Measurements from ENCODE around the gene FRMD3.

FRMD3 gene

DNA sequence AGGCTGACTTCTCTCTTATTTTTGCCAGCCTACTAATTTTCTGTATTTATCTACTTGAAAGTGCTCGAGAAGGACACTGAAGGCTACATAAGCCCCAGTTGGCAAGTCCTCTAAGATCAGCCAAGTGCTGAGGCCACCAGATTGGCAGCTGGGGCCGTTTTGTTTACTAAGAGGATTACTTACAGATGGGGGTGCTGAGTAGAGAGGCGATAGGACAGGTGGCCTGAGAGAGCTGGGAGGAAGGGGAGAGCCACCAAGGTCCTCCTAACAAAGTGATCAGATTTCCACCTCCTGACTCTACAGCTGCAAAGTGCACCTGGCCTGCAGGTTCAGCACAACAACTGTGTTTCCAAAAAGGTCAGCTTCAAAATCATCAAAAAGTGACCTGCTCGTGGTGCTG is 32.9 kb downstream of the FRMD3 start:
- peaks cover 12% of the 10 kb centered on the region for H3K4me1 Mint-ChIP-seq
- H3K4me3 Mint-ChIP-seq = no peak overlapping the region
- DNase-seq (ENCODE audit: low spot score in 2 of 2) = no peak
- H3K27ac Mint-ChIP-seq = no peak overlapping the region
- H3K36me3 Mint-ChIP-seq = no peaks in the 10 kb centered on the region
- no peaks in the 10 kb centered on the region for H3K9me3 Mint-ChIP-seq
- no peak for ATAC-seq

DNA sequence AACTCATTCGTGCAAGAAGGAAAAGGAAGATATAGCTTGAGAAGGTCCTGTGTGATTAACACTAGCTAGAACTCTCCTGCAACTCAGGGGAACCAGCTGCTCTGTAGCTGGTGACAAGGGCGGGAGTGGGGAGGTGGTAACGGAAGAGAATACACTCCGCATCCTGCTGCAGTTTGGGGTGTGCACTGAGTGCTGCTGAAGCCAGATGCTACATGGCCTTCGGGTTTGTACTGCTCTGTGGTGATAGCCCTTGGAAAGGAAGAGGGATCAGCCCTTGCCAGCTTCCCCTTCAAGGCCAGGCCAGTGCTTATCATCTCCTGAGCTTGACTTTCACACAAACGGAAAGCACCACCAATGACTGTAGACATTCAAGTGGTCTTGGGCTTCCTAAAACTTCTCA is 34.3 kb downstream of the FRMD3 start:
- H3K4me1 Mint-ChIP-seq = peaks cover 12% of the 10 kb centered on the region
- H3K27ac Mint-ChIP-seq = no peak overlapping the region
- H3K4me3 Mint-ChIP-seq = no peak overlapping the region
- H3K36me3 Mint-ChIP-seq = no peaks in the 10 kb centered on the region
- no peak for DNase-seq (ENCODE audit: low spot score in 2 of 2)
- no peaks in the 10 kb centered on the region for H3K9me3 Mint-ChIP-seq
- ATAC-seq = peak; percentile 19

DNA sequence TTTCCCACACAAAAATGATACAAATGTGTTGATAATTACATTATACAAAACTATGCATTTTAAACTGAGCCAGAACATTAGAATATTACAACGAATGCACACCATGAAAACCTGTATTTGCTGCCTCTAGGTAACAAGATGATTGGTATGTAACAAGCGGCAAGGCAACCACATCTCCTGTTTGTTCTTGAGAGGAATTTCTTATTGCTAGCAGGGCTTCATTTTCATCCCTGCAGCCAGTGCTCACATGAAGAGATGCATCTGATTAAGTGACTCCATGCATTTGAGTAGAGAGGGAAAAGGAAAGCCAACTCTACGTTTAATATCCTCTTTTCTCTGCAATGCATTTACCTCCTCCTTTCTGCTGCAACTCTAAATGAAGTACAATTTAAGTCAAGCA is 36.6 kb downstream of the FRMD3 start:
- no peak overlapping the region for H3K4me3 Mint-ChIP-seq
- no peaks in the 10 kb centered on the region for H3K36me3 Mint-ChIP-seq
- DNase-seq (ENCODE audit: low spot score in 2 of 2) (no peak), ATAC-seq (no peak)
- H3K4me1 Mint-ChIP-seq = no peaks in the 10 kb centered on the region
- no peaks in the 10 kb centered on the region for H3K9me3 Mint-ChIP-seq
- no peak overlapping the region for H3K27ac Mint-ChIP-seq

DNA sequence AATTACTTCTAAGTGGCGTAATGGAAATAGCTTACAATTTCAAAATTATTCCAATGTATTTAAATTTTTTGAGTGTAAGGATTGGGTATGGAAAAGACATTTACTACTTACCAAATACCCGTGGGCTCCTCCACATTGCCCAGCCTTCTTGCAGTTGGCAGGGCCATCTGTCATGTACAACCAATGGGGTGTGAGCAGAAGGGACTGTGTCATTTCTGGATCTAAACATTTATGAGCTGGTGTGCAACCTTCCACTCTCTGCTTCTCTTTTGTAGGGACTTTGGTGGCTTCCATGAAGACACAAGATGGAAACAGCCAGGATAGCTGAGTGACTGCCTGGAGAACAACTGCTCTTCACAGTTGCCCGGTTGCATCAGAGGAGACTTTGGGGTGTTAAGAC is 40.8 kb downstream of the FRMD3 start:
- H3K4me1 Mint-ChIP-seq = no peaks in the 10 kb centered on the region
- no peak for DNase-seq (ENCODE audit: low spot score in 2 of 2)
- no peak overlapping the region for H3K4me3 Mint-ChIP-seq
- ATAC-seq = no peak
- no peak overlapping the region for H3K27ac Mint-ChIP-seq
- no peaks in the 10 kb centered on the region for H3K36me3 Mint-ChIP-seq
- H3K9me3 Mint-ChIP-seq = no peaks in the 10 kb centered on the region

DNA sequence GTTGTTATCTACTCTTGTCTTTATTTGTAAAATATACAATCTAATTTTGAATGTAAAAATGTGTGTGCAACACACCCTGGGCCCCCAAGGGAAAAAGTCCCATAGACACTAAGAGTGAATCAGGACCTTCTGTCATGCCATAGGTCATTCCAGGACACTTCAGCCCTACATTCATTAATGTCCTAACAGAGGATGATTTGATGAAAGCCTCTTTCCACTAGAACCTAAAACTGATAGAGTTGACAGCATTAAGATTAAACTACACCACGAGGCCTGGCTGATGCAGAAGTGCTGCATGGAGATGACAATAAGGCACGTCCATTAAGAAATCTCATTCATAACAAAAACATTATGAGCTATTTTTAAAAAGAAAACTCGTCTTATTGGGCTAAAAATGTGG is 46.2 kb downstream of the FRMD3 start:
- ATAC-seq (no peak), DNase-seq (ENCODE audit: low spot score in 2 of 2) (no peak)
- Mint-ChIP-seq H3K4me3 (no peak overlapping the region), H3K27ac (no peak overlapping the region), H3K9me3 (no peaks in the 10 kb centered on the region), H3K36me3 (no peaks in the 10 kb centered on the region), H3K4me1 (no peaks in the 10 kb centered on the region)

DNA sequence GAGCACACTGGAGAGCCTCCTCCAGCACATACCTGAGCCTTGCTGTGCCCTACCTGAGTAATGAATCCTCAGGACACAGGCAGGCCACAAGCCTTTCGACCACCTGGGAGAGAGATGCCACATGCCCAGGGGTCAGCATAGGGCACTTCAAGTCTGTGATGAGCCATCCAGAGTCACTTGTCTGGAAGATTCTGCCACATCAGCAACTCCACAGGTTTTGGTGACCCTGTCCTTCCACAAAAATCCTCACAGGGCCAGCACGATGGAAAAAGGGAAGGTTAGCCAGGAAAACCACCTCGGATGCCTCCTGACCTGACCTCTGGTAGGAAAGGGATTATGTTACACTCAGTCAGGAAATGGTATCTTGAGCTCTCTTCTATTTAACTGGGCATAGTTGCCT is 46.8 kb downstream of the FRMD3 start:
- Mint-ChIP-seq H3K4me3 (no peak overlapping the region), H3K27ac (no peak overlapping the region), H3K36me3 (no peaks in the 10 kb centered on the region), H3K4me1 (no peaks in the 10 kb centered on the region), H3K9me3 (no peaks in the 10 kb centered on the region)
- DNase-seq (ENCODE audit: low spot score in 2 of 2) (no peak), ATAC-seq (no peak)

DNA sequence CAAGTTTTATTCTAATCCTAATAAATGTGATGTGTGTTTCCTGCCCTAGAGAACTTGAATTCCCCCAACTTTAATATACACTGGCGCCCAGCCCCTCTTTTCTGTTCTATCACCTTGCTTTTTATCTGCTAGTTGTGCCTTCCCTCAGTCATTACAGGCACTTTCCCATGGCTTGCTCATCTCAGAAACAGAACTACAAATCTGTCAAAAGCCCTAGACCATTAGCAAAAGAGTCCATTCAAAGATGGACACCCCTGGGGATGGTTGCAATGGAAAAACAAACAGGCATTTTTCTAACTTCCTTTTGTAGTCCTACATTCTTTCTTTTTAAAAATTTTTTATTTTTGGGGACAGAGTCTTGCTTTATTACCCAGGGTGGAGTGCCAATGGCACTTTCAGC is 48.2 kb downstream of the FRMD3 start:
- Mint-ChIP-seq H3K4me1 (no peaks in the 10 kb centered on the region), H3K4me3 (no peak overlapping the region), H3K36me3 (no peaks in the 10 kb centered on the region), H3K27ac (no peak overlapping the region), H3K9me3 (no peaks in the 10 kb centered on the region)
- DNase-seq (ENCODE audit: low spot score in 2 of 2) (no peak), ATAC-seq (no peak)

DNA sequence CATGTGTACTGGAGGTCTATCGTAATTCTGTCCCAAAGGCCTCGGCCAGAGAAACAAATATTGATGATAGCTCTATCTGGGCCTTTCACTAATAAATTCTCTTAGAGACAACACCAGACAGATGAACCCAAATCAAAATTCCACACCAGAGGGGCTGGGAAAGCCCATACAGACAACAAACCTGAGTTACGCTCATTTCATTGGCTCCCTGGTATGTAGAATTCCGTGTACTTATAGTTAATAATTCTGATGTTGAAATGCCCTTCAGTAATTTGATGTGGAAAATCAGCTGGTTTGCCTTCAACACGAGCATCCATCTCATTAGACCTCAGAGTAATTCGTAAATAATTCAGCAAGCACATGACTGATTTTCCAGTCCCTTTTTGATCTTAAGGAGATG is 53.2 kb downstream of the FRMD3 start:
- ATAC-seq (no peak), DNase-seq (ENCODE audit: low spot score in 2 of 2) (no peak)
- Mint-ChIP-seq H3K9me3 (no peaks in the 10 kb centered on the region), H3K4me1 (no peaks in the 10 kb centered on the region), H3K27ac (no peak overlapping the region), H3K36me3 (no peaks in the 10 kb centered on the region), H3K4me3 (no peak overlapping the region)

DNA sequence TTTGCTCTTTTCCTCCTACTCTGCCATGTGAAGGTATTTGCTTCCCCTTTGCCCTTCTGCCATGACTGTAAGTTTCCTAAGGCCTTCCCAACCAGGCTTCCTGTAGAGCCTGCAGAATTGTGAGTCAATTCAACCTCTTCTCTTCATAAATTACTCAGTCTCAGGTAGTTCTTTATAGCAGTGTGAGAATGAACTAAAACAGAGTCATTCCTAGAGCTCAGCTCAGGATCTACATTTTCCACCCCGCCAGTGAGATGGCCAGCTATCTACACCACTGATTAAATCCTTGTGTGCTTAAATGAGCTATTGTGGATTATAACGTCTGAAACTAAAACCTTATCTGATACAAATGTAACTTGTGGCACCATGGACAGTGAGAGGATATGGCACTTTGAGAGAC is 55.0 kb downstream of the FRMD3 start:
- H3K36me3 Mint-ChIP-seq = no peaks in the 10 kb centered on the region
- no peak for DNase-seq (ENCODE audit: low spot score in 2 of 2)
- peak; percentile 58 for ATAC-seq
- no peak overlapping the region for H3K4me3 Mint-ChIP-seq
- H3K27ac Mint-ChIP-seq = no peak overlapping the region
- no peaks in the 10 kb centered on the region for H3K4me1 Mint-ChIP-seq
- peaks cover 7% of the 10 kb centered on the region for H3K9me3 Mint-ChIP-seq

DNA sequence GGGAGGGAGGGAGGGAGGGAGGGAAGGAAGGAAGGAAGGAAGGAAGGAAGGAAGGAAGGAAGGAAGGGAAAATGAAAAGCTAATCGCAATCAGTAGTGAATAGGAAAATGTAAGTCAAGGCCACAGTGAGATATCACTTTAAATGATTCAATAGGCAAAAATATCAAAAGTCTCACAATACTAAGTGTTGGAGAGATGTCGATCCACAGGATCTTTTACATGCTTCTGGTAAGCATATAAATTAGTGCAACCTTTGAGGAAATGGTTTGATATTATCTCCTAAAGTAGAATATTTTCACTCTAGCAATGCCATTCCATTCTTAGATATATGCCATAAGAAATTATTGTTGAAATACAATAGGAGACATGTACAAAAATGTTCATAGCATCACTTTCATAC is 58.4 kb downstream of the FRMD3 start:
- no peak for ATAC-seq
- Mint-ChIP-seq H3K4me1 (no peaks in the 10 kb centered on the region), H3K9me3 (peaks cover 7% of the 10 kb centered on the region), H3K27ac (no peak overlapping the region), H3K4me3 (no peak overlapping the region), H3K36me3 (no peaks in the 10 kb centered on the region)
- no peak for DNase-seq (ENCODE audit: low spot score in 2 of 2)

DNA sequence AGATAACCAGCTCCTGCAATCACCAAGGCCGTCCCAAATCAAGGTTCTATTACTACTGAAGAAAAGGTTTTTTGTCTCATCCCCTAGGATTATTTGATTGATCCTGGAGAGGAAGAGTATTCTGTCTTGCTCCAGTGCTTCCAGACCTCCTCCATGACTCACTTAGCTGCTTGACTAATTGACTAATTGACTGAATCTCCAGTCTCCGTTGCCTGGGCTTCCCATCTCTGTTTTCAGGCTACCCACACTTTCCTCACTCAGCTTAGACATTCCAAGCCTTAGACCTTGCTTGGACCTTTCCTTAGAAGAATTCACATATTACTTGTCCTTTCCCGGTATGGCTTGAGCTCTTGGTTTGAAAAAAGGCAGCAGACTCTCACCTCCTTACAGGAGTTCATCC is 60.6 kb downstream of the FRMD3 start:
- Mint-ChIP-seq H3K36me3 (no peaks in the 10 kb centered on the region), H3K27ac (no peak overlapping the region), H3K4me3 (no peak overlapping the region), H3K4me1 (peaks cover 14% of the 10 kb centered on the region), H3K9me3 (peaks cover 7% of the 10 kb centered on the region)
- no peak for DNase-seq (ENCODE audit: low spot score in 2 of 2)
- ATAC-seq = no peak

DNA sequence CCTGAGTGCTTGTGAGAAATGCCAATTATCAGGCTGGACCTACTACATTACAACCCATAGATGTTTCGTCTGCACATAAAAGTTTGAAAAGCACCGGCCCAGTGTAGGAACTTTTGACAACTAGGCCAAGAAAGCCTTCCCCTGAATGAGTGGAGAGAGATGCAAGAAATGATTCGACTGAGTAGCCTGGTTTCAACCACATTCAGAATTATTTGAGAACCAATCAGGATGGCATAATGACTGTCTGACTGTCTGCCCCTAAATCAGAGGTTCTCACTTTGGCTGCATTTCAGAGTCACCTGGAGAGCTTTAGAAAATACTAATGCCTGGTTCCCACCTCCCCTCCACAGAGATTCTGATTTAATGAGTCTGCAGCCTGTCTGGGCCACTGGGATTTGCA is 61.1 kb downstream of the FRMD3 start:
- Mint-ChIP-seq H3K9me3 (peaks cover 7% of the 10 kb centered on the region), H3K27ac (no peak overlapping the region), H3K4me1 (peaks cover 14% of the 10 kb centered on the region), H3K4me3 (no peak overlapping the region), H3K36me3 (no peaks in the 10 kb centered on the region)
- no peak for ATAC-seq
- no peak for DNase-seq (ENCODE audit: low spot score in 2 of 2)

DNA sequence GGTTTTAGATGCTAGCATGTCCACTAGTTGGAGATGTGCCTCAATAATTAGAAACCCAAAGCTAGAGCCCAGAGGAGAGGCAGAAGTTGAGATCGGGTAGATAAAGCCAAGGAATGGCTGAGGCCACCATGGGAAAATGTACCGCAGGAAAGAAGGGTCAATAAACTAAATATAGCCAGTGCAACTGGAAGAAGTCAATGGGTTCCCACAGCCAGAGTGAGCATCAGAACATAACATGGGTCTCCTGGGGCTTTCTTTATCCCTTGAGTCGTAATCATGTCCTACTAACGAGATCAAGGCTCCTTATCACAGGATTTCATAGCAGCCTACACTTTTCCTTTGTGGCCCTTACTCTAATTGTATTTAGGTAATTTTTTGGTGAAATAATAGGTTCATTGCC is 61.7 kb downstream of the FRMD3 start:
- Mint-ChIP-seq H3K4me3 (no peak overlapping the region), H3K9me3 (peaks cover 7% of the 10 kb centered on the region), H3K4me1 (peaks cover 14% of the 10 kb centered on the region), H3K27ac (no peak overlapping the region), H3K36me3 (no peaks in the 10 kb centered on the region)
- DNase-seq (ENCODE audit: low spot score in 2 of 2) = no peak
- no peak for ATAC-seq

DNA sequence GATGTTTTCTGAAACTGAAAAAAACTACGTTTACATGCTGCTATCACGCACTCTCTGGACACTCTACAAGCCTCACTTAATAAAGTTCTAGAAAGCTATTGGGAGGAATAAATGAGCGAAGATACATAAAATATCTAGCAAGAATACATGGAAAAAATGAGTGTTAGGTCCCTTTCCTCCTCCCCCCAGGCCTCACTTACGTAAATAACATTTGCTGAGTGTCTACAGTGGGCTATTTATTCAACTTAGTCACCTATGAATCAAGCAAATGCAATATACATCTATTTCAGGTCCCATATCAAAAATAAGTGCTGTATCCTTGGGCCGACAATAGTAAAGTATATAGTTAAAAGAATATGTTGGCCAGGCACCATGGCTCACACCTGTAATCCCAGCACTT is 62.5 kb downstream of the FRMD3 start:
- DNase-seq (ENCODE audit: low spot score in 2 of 2) (no peak), ATAC-seq (no peak)
- H3K36me3 Mint-ChIP-seq = no peaks in the 10 kb centered on the region
- H3K9me3 Mint-ChIP-seq = peaks cover 7% of the 10 kb centered on the region
- no peak overlapping the region for H3K4me3 Mint-ChIP-seq
- peaks cover 14% of the 10 kb centered on the region for H3K4me1 Mint-ChIP-seq
- no peak overlapping the region for H3K27ac Mint-ChIP-seq

DNA sequence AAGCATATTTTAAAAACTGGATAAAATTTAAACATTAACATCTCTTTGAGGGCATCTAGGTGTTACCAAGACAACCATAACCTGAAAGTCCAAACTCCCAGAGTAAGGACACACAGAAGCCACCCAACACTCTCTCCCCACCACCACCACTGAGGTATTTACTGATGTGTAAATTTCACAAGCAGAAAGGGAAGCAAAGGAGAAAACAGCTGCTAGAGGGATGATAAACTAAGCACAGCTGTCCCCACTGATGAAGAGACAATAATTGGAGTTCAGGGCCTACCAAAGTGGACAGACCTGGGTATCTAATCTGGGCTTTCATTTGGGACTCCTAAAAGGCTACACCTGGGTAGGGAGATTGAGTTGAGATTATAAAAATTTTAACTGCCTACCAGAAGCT is 63.6 kb downstream of the FRMD3 start:
- Mint-ChIP-seq H3K4me3 (no peak overlapping the region), H3K27ac (no peak overlapping the region), H3K36me3 (no peaks in the 10 kb centered on the region), H3K4me1 (peaks cover 14% of the 10 kb centered on the region), H3K9me3 (peaks cover 7% of the 10 kb centered on the region)
- ATAC-seq (no peak), DNase-seq (ENCODE audit: low spot score in 2 of 2) (no peak)

DNA sequence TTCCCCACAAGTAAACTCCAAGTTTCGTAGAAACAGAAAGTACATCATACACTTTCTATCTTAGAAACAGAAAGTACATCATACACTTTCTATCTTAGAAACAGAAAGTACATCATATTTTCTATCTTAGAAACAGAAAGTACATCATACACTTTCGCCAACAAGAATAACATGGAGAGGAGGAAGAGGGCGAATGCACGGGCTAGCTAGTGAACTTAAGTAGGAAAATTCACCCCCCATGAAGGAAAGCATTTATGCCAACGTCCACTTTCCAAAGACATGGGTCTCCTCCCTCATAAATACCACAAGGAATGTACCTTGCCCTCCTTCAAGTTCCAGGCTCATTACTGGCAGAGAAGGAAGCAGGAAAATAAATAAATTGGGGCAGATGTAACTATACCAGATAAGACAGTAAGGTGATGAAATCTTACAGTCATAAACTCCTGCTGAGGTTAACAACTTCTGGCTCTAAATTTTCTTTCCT is 64.7 kb downstream of the FRMD3 start:
- H3K4me1 Mint-ChIP-seq = peaks cover 14% of the 10 kb centered on the region
- peak; percentile 21 for ATAC-seq
- H3K27ac Mint-ChIP-seq = peak overlapping the region; percentile 23
- H3K4me3 Mint-ChIP-seq = peak overlapping the region; percentile 11
- no peaks in the 10 kb centered on the region for H3K36me3 Mint-ChIP-seq
- no peaks in the 10 kb centered on the region for H3K9me3 Mint-ChIP-seq
- no peak for DNase-seq (ENCODE audit: low spot score in 2 of 2)

DNA sequence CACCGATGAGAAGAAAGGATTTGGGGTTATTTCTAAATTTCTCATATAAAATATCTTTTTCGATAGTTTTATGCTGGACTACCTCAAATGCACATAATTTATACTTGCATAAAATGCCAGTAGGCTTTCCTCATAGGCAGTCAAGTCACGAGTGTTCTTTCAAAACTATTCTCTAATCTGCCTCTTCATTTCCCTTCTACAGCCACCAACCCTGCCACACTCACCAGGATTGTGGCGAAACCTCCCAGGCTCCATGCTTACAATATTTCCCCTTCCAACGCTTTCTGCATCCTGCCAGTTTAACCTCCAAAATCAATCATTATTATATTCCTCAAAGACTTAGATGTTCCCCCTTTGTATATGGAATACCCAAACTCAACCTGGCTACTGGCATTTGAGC is 65.4 kb downstream of the FRMD3 start:
- no peaks in the 10 kb centered on the region for H3K36me3 Mint-ChIP-seq
- peaks cover 14% of the 10 kb centered on the region for H3K4me1 Mint-ChIP-seq
- H3K27ac Mint-ChIP-seq = peak overlapping the region; percentile 23
- DNase-seq (ENCODE audit: low spot score in 2 of 2) (no peak), ATAC-seq (no peak)
- H3K4me3 Mint-ChIP-seq = peak overlapping the region; percentile 11
- H3K9me3 Mint-ChIP-seq = no peaks in the 10 kb centered on the region

Measured in stimulated activated effector memory CD8-positive, alpha-beta T cell treated with anti-CD3 and anti-CD28 coated beads, Interleukin-12 subunit alpha, Interleukin-12 subunit beta, amount 100 ng/mL, for 72 hours (primary cell).